Duodenal mucosa (tissue), 2 donors: ENCODE measurements around the gene TMEM151B.

Experiments used
- H3K27ac ChIP-seq: one replicate; pipeline ENCODE4 v1.7.0; 2013; ENCODE audit warnings: low read depth, low read length
- H3K27me3 ChIP-seq, 2 donors: one replicate each; pipeline ENCODE4 v1.7.0; 2013; ENCODE audit warnings: low read length in 2 of 2, control low read depth in 1 of 2; ENCODE audit not compliant: insufficient read depth in 2 of 2, control insufficient read depth in 1 of 2
- H3K36me3 ChIP-seq, 2 donors: one replicate each; pipeline ENCODE4 v1.7.0; 2013; ENCODE audit warnings: low read length in 2 of 2, control low read depth in 1 of 2; ENCODE audit not compliant: insufficient read depth in 2 of 2, control insufficient read depth in 1 of 2
- H3K4me1 ChIP-seq, 2 donors: one replicate each; pipeline ENCODE4 v1.7.0; 2013; ENCODE audit warnings: low read length in 2 of 2, control low read depth in 1 of 2; ENCODE audit not compliant: insufficient read depth in 2 of 2, control insufficient read depth in 1 of 2
- H3K4me3 ChIP-seq, 2 donors: one replicate each; pipeline ENCODE4 v1.7.0; 2013; ENCODE audit warnings: low read length in 2 of 2, low read depth in 1 of 2
- H3K9ac ChIP-seq, 2 donors: one replicate each; pipeline ENCODE4 v1.7.0; 2013; ENCODE audit warnings: low read length in 2 of 2, low read depth in 1 of 2
- H3K9me3 ChIP-seq, 2 donors: one replicate each; pipeline ENCODE4 v1.7.0; 2013; ENCODE audit warnings: low read length in 2 of 2, control low read depth in 1 of 2; ENCODE audit not compliant: control insufficient read depth in 1 of 2

TMEM151B gene

GRCh38 chr6:44264154-44265006 lies 5.9 kb upstream of the TMEM151B start:
- H3K9ac ChIP-seq: peak overlapping the region; percentile 92 to 97

GRCh38 chr6:44265007-44265721 lies 5.1 kb upstream of the TMEM151B start, which contains the start of gene NFKBIE:
TSS of gene NFKBIE (minus strand) at chr6:44265551. CDS start at chr6:44265346, 205 bp downstream.
- Histone ChIP-seq H3K27ac (peak within 1 kb of the TSS; percentile 70), H3K27me3 (peaks cover 14 to 20% of the 10 kb centered on the region in 2 donors), H3K9me3 (no peaks in the 10 kb centered on the region), H3K4me3 (peak within 1 kb of the TSS; percentile 90 to 96), H3K36me3 (peaks cover 5 to 20% of the 10 kb centered on the region in 2 donors), H3K4me1 (peaks cover 26 to 37% of the 10 kb centered on the region in 2 donors), H3K9ac (peak within 1 kb of the TSS; percentile 92 to 97)

More at GRCh38 chr6:44264154-44265006, 5.9 kb upstream of the TMEM151B start:
- H3K4me1 ChIP-seq: peaks cover 26 to 37% of the 10 kb centered on the region in 2 donors
- H3K36me3 ChIP-seq: peaks cover 9 to 25% of the 10 kb centered on the region in 2 donors
- H3K27ac ChIP-seq: peak overlapping the region; percentile 70
- H3K27me3 ChIP-seq: peaks cover 7 to 12% of the 10 kb centered on the region in 2 donors
- peak overlapping the region; percentile 90 to 96 for H3K4me3 ChIP-seq
- H3K9me3 ChIP-seq: no peaks in the 10 kb centered on the region

DNA sequence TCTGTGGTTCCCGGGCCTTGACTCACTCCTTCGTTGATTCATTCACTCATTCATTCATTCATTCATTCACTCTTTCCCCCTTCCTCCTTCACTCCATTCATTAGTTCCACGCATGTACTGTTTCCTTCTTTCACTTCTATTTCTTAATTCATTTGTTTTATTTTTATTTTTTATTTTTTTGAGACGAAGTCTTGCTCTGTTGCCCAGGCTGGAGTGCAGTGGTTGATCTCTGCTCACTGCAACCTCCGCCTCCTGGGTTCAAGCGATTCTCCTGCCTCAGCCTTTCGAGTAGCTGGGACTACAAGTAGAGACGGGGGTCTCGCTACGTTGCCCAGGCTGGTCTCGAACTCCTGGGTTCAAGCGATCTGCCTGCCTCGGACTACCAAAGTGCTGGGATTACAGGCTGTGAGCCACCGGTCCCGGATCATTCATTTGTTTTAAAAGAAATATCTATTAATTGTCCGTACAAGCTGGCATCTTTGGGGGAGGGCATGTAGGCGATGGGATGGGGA lies 4.5 kb upstream of the TMEM151B start:
- Histone ChIP-seq H3K4me1 (peaks cover 26 to 37% of the 10 kb centered on the region in 2 donors), H3K27ac (no peak overlapping the region), H3K9me3 (no peaks in the 10 kb centered on the region), H3K27me3 (peaks cover 14 to 20% of the 10 kb centered on the region in 2 donors), H3K9ac (no peak overlapping the region), H3K36me3 (peaks cover 3 to 16% of the 10 kb centered on the region in 2 donors), H3K4me3 (peak overlapping the region; percentile 90 to 96)

DNA sequence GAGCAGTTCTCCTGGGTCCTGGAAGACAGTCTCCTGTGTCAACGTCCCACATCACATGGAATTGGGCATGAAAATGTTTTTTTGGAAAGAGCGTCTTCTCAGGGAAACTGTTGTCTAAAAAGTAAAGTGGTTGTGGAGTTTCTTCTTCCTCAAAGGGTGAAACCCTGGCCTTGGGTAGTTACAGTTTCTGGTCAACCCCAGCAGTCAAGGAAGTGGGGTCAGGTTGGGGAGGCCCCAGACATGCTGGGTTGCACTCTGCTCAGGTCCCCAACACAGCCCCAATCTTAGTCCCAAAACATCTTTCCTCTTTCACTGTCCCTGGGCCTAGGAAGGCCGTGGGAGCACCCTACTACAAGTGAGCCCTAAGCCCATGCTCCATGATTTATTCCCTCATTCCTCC lies 3.9 kb upstream of the TMEM151B start:
- H3K27me3 ChIP-seq: peaks cover 17 to 25% of the 10 kb centered on the region in 2 donors
- H3K4me1 ChIP-seq: peaks cover 29 to 37% of the 10 kb centered on the region in 2 donors
- peaks cover 3 to 11% of the 10 kb centered on the region in 2 donors for H3K36me3 ChIP-seq
- H3K4me3 ChIP-seq: no peak overlapping the region
- no peak overlapping the region for H3K27ac ChIP-seq
- H3K9ac ChIP-seq: no peak overlapping the region
- H3K9me3 ChIP-seq: no peaks in the 10 kb centered on the region

GRCh38 chr6:44267252-44267651 lies 3.0 kb upstream of the TMEM151B start:
- Histone ChIP-seq H3K4me3 (no peak overlapping the region), H3K4me1 (peaks cover 25 to 27% of the 10 kb centered on the region in 2 donors), H3K27me3 (peaks cover 26 to 34% of the 10 kb centered on the region in 2 donors), H3K27ac (no peak overlapping the region), H3K36me3 (peaks cover 0 to 2% of the 10 kb centered on the region in 2 donors), H3K9ac (no peak overlapping the region), H3K9me3 (no peaks in the 10 kb centered on the region)

DNA sequence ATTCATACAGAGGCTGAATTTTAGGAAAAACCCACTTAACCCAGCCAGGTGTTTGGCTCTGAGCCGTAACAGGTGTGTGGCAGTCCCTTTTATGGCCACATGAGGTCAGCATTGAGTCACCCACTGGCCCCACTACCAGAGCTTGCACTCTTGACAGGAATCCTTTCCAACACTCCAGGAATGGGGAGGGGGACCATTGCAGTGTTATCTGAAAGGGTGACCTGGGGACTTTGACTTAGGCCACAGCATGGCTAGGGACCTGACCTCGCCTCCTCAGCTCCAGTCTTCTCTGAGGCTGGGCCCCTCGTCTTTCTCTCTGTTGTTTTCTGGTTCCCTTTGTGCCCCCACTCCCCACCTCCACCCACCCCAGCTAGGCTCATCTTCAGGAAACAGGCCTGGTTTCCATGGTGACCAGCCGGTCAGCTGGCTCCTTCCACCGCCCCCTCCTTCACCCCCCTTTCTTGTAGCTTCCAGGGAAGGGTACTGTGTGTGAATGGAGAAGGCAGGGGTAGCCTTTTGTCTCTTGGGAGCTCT lies 2.1 kb upstream of the TMEM151B start:
- H3K27ac ChIP-seq: no peak overlapping the region
- no peak overlapping the region for H3K9ac ChIP-seq
- H3K4me1 ChIP-seq: peaks cover 15 to 18% of the 10 kb centered on the region in 2 donors
- H3K27me3 ChIP-seq: peaks cover 35 to 43% of the 10 kb centered on the region in 2 donors
- H3K9me3 ChIP-seq: no peaks in the 10 kb centered on the region
- H3K4me3 ChIP-seq: no peak overlapping the region
- no peaks in the 10 kb centered on the region for H3K36me3 ChIP-seq

GRCh38 chr6:44269178-44269920 lies 901 bp upstream of the TMEM151B start:
- H3K27me3 ChIP-seq: peaks cover 43 to 50% of the 10 kb centered on the region in 2 donors
- no peak overlapping the region for H3K9ac ChIP-seq
- H3K27ac ChIP-seq: no peak overlapping the region
- H3K9me3 ChIP-seq: no peaks in the 10 kb centered on the region
- no peak overlapping the region for H3K4me3 ChIP-seq
- H3K4me1 ChIP-seq: peaks cover 4 to 6% of the 10 kb centered on the region in 2 donors
- no peaks in the 10 kb centered on the region for H3K36me3 ChIP-seq

DNA sequence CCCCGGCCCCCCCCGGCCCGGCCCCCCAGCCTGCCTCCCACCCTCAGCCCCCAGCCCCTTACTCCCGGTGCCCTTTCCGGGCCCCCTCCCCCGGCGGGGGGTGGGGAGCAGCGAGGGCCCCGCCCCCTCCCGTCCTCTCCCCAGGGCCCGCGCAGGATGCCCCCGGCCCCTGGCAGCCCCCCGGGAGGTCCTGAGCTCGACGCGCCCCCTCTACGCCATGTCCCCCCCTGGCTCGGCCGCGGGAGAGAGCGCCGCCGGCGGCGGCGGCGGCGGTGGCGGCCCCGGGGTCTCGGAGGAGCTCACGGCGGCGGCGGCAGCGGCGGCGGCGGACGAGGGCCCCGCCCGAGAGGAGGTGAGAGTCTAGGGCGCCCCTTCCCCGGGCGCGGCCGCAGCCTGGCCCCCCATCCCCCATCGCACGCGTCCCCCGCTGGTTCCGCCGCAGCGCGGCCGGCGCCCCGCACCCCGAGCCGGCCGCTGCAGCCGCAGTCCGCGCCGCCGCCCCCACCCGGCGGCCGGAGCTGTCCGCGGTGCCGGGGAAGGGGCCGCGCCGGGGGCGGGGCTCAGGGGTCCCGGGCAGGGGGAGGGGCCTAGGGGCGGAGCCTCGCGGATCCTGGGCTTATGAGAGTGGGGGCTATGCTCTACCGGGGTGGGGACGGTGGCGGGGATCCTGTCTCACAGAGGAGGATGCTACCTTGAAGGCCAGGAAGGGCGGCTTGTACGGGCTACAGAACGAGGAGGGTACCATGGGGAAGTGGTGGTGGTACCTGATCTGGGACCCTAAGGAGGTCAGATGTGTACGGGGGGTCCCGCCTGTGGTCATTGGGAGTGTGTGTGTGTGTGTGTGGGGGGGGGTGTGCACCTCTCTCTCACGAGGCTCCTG lies 516 bp downstream of the TMEM151B start:
- peaks cover 0 to 3% of the 10 kb centered on the region in 2 donors for H3K4me1 ChIP-seq
- no peak overlapping the region for H3K27ac ChIP-seq
- no peaks in the 10 kb centered on the region for H3K9me3 ChIP-seq
- H3K4me3 ChIP-seq: no peak overlapping the region
- H3K36me3 ChIP-seq: no peaks in the 10 kb centered on the region
- H3K27me3 ChIP-seq: peaks cover 50 to 55% of the 10 kb centered on the region in 2 donors
- no peak overlapping the region for H3K9ac ChIP-seq

- H3K9me3 ChIP-seq: no peaks in the 10 kb centered on the region
- no peaks in the 10 kb centered on the region for H3K36me3 ChIP-seq
- H3K4me3 ChIP-seq: no peak overlapping the region
- H3K27me3 ChIP-seq: peaks cover 52 to 58% of the 10 kb centered on the region in 2 donors
- H3K4me1 ChIP-seq: peaks cover 0 to 3% of the 10 kb centered on the region in 2 donors
- no peak overlapping the region for H3K9ac ChIP-seq
- H3K27ac ChIP-seq: no peak overlapping the region
These were observed 1.1 kb downstream of the TMEM151B start for GRCh38 chr6:44271406-44271723.
